Mesendoderm (in vitro differentiated cells): ENCODE measurements around the gene AGPAT2.
A peak's percentile ranks its signal among the peaks of the same experiment; 100 is the strongest.

ENCODE experiments used
- DNase-seq: peaks from one replicate; pipeline ENCODE4 v3.0.0; 2013
- H2AK5ac ChIP-seq: 2 replicates; pipeline ENCODE4 v1.6.1; 2013; ENCODE audit warnings: low read length, inconsistent platforms
- H2BK120ac ChIP-seq: 2 replicates; pipeline ENCODE4 v1.6.1; 2013; ENCODE audit warnings: low read depth, mild to moderate bottlenecking, low read length, moderate library complexity, mixed read lengths
- H2BK15ac ChIP-seq: replicated peaks from 2 replicates; pipeline ENCODE4 v1.6.1; 2013; ENCODE audit warnings: low read depth, mild to moderate bottlenecking, moderate library complexity
- H2BK5ac ChIP-seq: 2 replicates; pipeline ENCODE4 v1.6.1; 2013; ENCODE audit warnings: low read length, inconsistent platforms
- H3K18ac ChIP-seq: 2 replicates; pipeline ENCODE4 v1.6.1; 2013; ENCODE audit warnings: mild to moderate bottlenecking, low read length, mixed read lengths
- H3K23ac ChIP-seq: one replicate; pipeline ENCODE4 v1.6.1; 2013; ENCODE audit warnings: low read length
- H3K27ac ChIP-seq: 2 replicates; pipeline ENCODE4 v1.5.1; 2013; ENCODE audit warnings: low read depth, mild to moderate bottlenecking, inconsistent platforms, low read length, moderate library complexity
- H3K27me3 ChIP-seq: 2 replicates; pipeline ENCODE4 v1.6.1; 2013; ENCODE audit warnings: low read length, control low read depth, mild to moderate bottlenecking, inconsistent platforms; ENCODE audit not compliant: insufficient read depth, poor library complexity
- H3K36me3 ChIP-seq: 2 replicates; pipeline ENCODE4 v1.6.1; 2013; ENCODE audit warnings: low read length, inconsistent platforms; ENCODE audit not compliant: control insufficient read depth, insufficient read depth
- H3K4ac ChIP-seq: one replicate; pipeline ENCODE4 v1.6.1; 2013; ENCODE audit warnings: low read depth, mild to moderate bottlenecking, low read length, moderate library complexity
- H3K4me1 ChIP-seq: 2 replicates; pipeline ENCODE4 v1.6.1; 2013; ENCODE audit warnings: low read depth, low read length, inconsistent platforms; ENCODE audit not compliant: control insufficient read depth
- H3K4me2 ChIP-seq: 2 replicates; pipeline ENCODE4 v1.6.1; 2013; ENCODE audit warnings: low read length
- H3K4me3 ChIP-seq: 2 replicates; pipeline ENCODE4 v1.5.1; 2013; ENCODE audit warnings: mild to moderate bottlenecking, low read length
- H3K56ac ChIP-seq: one replicate; pipeline ENCODE4 v1.6.1; 2013; ENCODE audit warnings: low read length
- H3K79me1 ChIP-seq: 2 replicates; pipeline ENCODE4 v1.6.1; 2013; ENCODE audit warnings: low read length, inconsistent platforms
- H3K79me2 ChIP-seq: 2 replicates; pipeline ENCODE4 v1.6.1; 2013; ENCODE audit warnings: mild to moderate bottlenecking, low read length; ENCODE audit not compliant: control insufficient read depth, insufficient read depth
- H3K9ac ChIP-seq: 2 replicates; pipeline ENCODE4 v1.6.1; 2013; ENCODE audit warnings: low read length, inconsistent platforms
- H4K5ac ChIP-seq: one replicate; pipeline ENCODE4 v1.6.1; 2013; ENCODE audit warnings: low read length
- H4K8ac ChIP-seq: one replicate; pipeline ENCODE4 v1.6.1; 2013; ENCODE audit warnings: low read depth, mild to moderate bottlenecking, control low read depth, low read length, moderate library complexity
- WGBS: extraction: QIAGEN DNeasy Blood & Tissue Kit; methylation state at CpG from one replicate; pipeline ENCODE4 v1.1.7; 2013; ENCODE audit warnings: low lambda C conversion rate, missing lambda C conversion rate; ENCODE audit not compliant: insufficient coverage; ENCODE audit errors: extremely low coverage; 5-methylcytosine and 5-hydroxymethylcytosine counted together
- small RNA-seq: library from polyadenylated mRNA; stranded (forward); fragments of <200 nt; extraction: miRNeasy Mini kit (QIAGEN cat#:217004); gene quantifications from one replicate; pipeline ENCODE3, GENCODE V24; 2013; ENCODE audit not compliant: insufficient read depth

The AGPAT2 gene

DNA sequence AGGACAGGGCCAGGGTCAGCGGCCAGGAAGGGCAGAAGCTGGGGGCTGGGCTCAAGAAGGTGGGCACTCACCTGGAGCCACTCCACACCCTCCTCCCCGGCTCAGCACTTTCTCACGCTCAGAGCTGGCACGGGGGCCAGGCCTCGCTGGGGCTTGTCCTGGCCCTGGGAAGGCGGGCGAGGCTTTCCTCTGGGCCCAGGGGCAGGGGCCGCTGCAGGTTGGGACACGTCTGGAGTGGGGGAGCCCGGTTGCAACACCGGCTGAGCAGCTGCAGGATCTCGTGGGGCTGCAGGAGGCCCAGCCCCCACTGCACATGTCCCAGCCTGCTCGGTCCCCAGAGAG is 63.4 kb downstream of the AGPAT2 start:
- Histone ChIP-seq H3K27me3 (no peaks in the 10 kb centered on the region), H2AK5ac (no peak overlapping the region), H4K8ac (no peak overlapping the region), H3K4me2 (no peak overlapping the region), H3K9ac (no peak overlapping the region), H4K5ac (no peak overlapping the region), H3K4me3 (no peak overlapping the region), H3K56ac (no peak overlapping the region), H3K79me2 (no peaks in the 10 kb centered on the region), H3K36me3 (no peaks in the 10 kb centered on the region), H2BK15ac (no peak overlapping the region), H2BK120ac (no peak overlapping the region), H3K79me1 (no peaks in the 10 kb centered on the region), H3K18ac (no peak overlapping the region), H2BK5ac (no peak overlapping the region), H3K4me1 (no peaks in the 10 kb centered on the region), H3K4ac (no peak overlapping the region), H3K23ac (no peak overlapping the region), H3K27ac (no peak overlapping the region)
- no peak for DNase-seq
- no CpG with 5 or more reads among the region's 13 CpGs for WGBS

Small RNA genes within 50 kb of the gene (small RNA-seq; reads per million reads assigned to genes)
- 1,268 reads per million, percentile 99 among the genes with 10 or more reads in this experiment for gene MIR126
